Ureter (tissue), 1 donor: ENCODE data around the gene SDCCAG8. TPM values are rescaled to one million over a fixed set of nuclear protein-coding genes. Genes with fewer than 3 reads are reported as not detected.

Experiments
- DNase-seq: peaks from one replicate; pipeline ENCODE4 v3.0.0-alpha.2; 2020; ENCODE audit warnings: low spot score
- total RNA-seq: library from RNA; stranded (reverse); gene quantifications from one replicate; pipeline ENCODE4 v1.2.4, GENCODE V29; 2023
- donor health status: DM: yes; HTN: yes; CAD: no.

The SDCCAG8 gene
- total RNA-seq, 1 donor from 2014 or later = 54.1 TPM

- no peak for DNase-seq
These were observed 243.9 kb downstream of the SDCCAG8 start for GRCh38 chr1:243499711-243500110.

DNA sequence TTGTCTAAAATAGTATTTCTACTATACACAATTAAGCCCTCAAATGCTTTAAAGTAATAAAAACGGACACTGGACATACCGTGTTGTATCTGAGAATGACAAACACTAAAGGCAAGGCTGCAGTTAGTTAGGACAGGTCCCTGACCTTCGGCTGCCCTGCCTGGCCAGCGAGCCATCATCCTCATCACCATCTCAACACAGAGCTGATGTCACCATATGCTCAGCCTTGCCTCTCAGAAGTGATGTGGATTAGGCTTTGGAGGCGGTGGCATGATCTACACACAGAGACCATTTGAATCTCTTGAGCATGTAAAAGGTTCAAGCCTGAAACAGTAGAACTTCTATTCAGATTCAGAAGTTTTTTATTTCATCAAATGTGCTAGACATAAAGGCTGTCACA is 244.7 kb downstream of the SDCCAG8 start:
- DNase-seq = no peak

DNA sequence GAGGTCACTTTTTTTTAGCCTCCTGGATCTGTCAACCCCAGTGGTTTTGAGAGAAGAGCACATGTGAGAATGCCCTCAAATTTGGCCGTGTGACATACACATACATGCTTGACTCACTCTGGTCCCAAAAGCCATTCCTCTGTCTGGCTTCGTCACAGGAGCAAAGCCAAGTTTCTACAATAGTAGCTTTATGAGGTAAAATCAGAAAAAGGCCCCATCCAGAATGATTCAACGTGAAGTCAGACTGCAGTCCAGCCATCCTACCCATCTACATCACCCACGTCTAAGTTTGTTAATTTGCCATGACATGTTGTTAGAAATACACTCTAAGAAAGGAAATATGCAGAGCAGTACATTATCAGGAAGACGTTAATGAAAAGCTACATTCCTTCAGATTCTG is 245.2 kb downstream of the SDCCAG8 start:
- no peak for DNase-seq

DNA sequence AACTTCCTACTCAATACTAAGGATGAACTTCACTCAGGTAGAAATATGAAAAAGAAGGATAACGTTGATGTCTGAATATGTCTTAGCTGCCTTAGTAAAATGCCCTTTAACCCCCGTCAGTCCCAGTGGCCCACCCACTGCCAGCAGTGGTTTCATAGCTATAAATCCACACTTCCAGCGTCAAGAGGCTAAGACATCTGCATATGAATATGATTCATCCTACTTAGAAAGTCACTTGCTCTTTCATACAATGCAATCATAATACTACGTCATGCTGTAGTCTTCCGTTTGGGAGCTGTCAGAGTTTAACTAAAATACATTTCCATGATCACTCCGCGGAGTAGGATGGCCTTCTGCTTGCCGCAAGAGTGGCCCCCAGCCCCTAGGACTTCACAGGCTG is 247.3 kb downstream of the SDCCAG8 start:
- no peak for DNase-seq

DNA sequence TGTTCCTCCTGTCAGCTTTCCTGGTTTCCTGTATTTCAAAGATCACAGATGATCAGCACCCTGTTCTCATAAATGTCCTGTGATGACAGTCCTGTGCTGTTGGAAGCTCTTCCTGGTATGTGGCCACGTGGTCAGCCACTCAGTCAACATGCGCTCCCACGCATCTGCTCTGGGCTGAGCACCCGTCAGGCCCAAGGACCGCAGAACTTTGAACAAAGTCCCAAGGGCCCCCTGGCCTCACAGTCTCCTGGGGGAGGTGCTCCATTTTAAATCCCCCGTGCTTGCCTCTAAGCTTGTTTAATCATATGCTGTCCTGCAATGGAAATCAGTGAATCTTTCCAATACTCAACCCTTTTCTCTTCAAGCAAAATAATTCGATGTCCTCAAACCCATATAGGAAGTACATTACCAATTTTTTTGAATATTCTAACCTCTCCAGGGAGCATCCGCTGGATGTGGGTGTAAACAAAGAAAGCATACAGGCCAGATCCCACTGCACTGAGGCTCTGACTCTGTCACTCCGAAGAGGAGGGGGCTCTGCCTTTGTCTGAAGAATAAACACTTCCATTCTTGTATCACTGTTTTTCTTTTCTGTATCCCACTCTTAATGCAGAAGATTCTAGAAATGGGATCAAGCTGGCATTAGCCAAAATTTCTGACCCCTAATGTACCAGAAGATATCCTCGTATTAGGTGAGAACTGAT is 250.3 kb downstream of the SDCCAG8 start:
- DNase-seq = no peak

DNA sequence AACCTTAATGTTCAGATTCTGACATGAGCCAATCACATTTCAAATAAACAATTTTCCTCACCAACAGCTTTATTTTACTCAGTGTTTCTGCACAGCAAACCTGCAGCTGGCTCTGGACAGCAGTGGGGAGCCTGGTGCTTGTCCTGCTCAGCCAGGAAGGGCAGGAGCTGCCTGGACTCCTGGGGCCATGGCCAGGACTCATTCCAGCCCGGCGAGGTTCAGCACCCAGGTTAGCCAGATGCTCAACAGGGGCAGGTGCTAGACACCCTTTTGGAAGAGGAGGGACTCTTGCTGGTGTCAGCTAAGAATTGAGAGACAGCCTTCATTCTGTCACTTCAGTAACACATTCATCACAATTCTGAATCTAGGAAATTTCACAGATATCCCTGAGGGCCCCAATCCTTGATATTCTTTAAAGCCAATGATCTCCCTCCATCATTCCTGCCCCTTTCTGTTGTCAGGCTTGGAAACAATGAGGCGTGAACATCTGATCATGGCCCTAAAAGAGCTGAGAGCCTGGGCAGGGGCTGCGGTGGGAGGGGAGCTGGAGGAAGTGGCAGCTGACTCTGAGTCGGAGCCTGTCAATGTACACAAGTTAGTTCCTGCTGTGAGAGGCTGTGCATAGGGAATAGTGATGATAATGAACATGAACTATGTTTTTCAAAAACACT is 251.3 kb downstream of the SDCCAG8 start:
- DNase-seq = no peak

- no peak for DNase-seq
These were observed 251.9 kb downstream of the SDCCAG8 start for GRCh38 chr1:243507672-243508302.

- DNase-seq = no peak
These were observed 252.5 kb downstream of the SDCCAG8 start for GRCh38 chr1:243508303-243508713.

DNA sequence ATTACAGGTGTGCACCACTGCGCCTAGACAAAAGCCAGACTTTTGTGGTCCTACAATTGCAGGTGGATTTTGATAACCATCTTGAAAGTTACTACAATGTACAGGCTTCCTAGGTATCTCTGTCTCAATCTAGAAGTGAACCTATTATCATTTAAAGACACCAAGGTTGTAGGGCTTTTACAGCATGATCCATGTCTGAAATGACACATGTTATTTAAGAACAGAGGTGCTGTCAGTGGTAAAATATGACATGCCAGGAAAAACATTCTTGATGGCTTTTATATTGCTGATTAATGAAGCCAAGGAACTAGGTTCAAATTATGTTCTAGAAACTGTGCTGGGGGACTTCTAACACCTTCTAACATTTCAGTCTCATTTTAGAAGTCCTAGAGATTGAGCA is 253.1 kb downstream of the SDCCAG8 start:
- DNase-seq = no peak

DNA sequence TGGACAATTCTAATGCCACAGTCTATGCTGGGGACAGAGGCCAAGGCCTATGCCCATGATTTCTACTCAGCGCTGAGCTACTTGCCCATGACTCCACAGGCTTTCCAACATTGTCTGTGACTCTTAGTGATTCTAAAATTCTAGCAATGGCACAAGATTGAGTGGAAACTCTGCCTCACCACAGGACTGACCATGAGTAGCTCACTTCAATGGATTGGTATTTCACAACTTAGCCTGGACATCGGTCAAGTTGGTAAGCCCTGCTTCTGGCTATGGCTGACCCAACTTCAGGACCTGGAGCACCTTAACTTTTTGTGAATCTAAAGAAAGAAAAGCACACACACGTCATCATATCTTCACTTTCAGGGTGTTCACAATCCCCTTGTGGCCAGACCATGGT is 255.1 kb downstream of the SDCCAG8 start:
- DNase-seq = no peak

DNA sequence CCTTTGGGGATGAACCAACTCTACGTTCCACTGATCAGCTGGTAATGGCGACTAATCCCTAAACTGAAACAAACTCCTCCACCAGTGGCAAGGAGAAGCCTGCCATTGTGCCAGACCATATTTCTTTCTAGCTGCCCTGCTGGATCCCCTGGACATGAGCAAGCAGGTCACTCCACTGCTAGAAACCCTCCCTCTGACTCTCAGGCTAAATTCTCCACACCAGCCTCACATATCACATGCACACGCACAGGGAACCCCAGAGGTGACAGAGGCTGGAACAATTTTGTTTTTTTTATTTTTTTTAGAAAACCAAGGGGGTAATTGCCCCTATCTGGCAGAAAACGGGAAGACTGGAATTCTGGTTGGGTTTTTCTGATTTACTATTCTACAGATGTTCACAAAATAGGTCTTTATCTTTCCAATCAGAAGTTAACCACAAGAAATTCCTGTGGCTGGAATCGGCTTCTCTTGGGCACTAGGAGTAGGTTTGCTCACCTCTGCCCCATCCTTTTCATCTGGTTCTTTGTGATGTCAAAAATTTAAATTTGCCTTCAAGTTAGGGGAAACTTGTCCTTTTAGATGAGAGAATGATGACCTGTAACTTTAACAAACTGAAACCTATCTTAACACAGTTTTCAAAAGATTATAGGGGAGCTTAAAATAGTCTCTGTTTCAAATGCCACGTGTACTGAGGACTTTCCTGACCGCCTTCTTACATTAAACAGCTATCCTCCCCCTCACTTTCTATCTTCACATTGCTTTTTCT is 258.1 kb downstream of the SDCCAG8 start:
- no peak for DNase-seq

DNA sequence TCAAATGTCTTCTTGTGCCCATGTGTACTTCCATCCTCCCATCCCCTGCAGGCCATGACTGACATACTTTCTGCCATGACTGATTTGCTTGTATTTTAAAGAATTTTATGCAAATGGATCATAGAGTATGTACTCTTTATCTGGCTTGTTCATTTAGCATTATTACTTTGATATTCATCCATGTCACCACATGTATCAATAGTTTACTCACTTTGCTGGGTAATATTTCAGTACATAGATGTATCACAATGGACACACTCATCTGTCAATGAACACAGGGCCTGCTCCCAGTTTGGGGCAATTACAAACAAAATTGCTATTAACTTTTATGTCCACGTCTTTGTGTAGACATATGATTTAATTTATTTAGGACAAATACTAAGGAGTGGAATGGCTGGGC is 259.1 kb downstream of the SDCCAG8 start:
- no peak for DNase-seq

GRCh38 chr1:243520831-243521230 is 265.0 kb downstream of the SDCCAG8 start:
- DNase-seq = no peak

DNA sequence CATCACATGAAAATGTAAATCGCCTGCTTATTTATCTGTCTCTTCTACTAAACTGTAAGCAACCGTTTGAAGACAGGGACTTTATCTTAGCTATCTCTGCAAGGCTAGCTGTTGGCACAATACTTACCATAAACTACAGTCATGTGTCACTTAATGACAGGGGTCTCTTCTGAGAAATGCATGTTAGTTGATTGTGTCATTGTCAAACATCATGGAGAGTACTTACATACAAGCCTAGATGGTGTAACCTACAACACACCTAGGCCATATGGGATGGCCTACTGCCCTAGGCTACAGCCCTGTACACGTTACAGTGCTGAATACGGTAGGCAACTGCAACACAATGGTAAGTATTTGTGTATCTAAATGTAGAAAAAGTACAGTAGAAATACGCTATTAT is 267.9 kb downstream of the SDCCAG8 start:
- DNase-seq = no peak

GRCh38 chr1:243525085-243525487 is 269.2 kb downstream of the SDCCAG8 start:
- DNase-seq = no peak

- DNase-seq = no peak
These were observed 270.3 kb downstream of the SDCCAG8 start for GRCh38 chr1:243526180-243526579.

DNA sequence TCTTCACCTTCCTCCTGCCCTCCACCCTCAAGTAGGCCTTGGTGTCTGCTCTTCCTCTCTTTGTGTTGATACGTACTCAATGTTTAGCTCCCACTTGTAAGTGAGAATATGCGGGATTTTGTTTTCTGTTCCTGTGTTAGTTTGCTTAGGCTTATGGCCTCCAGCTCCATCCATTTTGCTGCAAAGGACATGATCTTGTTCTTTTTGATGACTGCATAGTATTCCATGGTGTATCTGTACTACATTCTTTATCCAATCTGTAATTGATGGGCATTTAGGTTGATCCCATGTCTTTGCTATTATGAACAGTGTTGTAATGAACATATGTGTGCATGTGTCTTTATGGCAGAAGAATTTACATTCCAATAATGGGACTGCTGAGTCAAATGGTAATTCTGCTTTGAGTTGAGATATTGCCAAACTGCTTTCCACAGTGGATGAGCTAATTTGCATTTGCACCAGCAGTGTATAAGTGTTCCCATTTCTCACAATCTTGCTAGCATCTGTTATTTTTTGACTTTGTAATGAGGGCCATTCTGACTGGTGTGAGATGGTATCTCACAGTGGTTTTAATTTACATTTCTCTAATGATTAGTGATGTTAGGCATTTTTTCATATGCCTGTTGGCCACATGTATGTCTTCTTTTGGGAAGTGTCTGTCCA is 272.7 kb downstream of the SDCCAG8 start:
- DNase-seq = no peak

DNA sequence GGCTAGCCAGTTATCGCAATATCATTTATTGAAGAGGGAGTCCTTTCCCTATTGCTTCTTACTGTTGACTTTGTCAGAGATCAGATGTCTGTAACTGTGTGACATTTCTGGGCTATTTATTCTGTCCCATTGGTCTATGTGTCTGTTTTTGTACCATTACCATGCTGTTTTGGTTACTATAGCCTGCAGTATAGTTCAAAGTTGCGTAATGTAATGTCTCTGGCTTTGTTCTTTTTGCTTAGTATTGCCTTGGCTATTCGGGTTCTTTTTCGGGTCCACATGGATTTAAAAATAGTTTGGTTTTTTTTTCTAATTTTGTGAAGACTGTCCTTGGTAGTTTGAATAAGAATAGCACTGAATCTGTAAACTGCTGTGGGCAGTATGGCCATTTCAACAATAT is 273.7 kb downstream of the SDCCAG8 start:
- no peak for DNase-seq

DNA sequence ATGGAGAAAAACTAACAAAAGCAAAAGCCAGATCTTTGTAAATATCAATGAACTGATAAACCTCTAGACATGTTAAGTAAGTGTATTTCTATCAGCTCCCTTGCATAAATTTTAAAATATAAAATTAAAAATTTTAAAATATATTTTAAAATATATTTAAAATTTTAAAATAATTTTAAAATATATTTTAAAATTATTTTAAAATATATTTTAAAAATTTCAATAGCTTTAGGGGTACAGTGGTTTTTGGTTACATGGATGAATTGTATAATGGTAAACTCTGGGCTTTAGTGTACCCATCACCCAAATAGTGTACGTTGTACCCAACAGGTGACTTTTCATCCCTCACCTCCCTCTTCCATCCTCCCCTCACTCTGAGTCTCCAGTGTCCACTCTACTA is 279.2 kb downstream of the SDCCAG8 start:
- DNase-seq = no peak

DNA sequence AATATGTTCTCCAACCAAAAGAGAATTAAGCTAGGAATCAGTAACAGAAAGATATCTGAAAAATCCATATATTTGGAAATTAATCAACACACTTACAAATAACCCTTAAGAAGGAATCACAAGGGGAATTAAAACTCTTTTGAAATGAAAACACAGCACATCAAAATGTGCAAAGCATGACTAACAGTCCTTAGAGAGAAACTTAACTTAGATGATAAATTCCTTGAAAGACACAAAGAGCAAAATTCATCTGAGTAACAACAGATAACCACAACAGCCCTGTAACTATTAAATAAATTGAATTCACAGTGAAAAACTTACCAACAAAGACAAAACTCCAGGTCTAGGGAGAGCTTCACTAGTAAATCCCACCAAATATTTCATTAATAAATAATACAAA is 283.8 kb downstream of the SDCCAG8 start:
- DNase-seq = no peak

DNA sequence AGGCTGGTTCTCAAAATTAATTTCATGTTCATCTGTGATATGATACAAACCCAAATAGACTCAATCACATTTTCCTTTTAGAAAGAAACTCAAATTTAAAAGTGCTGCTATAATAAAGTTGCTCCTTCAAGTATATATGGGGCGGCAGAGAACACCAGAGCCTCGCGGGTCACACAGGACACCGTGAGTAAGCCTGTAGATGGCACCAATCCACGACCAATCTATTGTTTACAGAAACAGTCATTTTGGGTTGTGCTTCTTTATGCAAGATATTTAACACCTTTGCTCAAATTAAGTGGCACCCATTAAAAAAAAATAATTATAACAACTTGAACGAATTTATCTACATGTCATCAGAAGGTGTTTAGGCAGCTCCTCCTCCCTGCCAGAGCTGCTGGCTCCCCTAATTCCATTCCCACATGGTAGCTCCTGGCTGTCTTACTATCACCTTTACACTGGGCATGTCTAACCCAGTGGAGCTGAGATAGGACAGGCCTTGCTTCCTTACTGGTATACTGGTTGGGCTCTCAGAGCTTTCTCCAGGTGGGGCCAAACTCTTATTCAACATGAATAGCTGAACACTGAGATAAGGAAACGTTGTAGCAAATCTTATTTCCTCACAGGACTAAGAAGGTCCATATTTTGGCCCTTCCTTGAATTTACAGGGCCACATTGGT is 287.0 kb downstream of the SDCCAG8 start:
- DNase-seq = no peak
